Osteoblast (primary cell): ENCODE measurements around the gene FBXO2. TPM values are rescaled to one million over a fixed set of nuclear protein-coding genes. Genes with fewer than 3 reads are reported as not detected.

Source experiments
- DNase-seq: peaks from one replicate; pipeline ENCODE4 v3.0.0; 2011; ENCODE audit warnings: low spot score, mixed read lengths; ENCODE audit not compliant: insufficient read length; ENCODE audit errors: missing footprints
- H2AFZ ChIP-seq: 2 replicates; pipeline ENCODE4 v1.6.0; 2011; ENCODE audit warnings: mild to moderate bottlenecking, low read length
- H3K27ac ChIP-seq: 2 replicates; pipeline ENCODE4 v1.5.1; 2011; ENCODE audit warnings: mild to moderate bottlenecking, low read depth, low read length, moderate library complexity
- H3K27me3 ChIP-seq: 2 replicates; pipeline ENCODE4 v1.6.0; 2012; ENCODE audit warnings: mild to moderate bottlenecking, control low read depth, inconsistent platforms, low read length, moderate library complexity; ENCODE audit not compliant: insufficient read depth
- H3K36me3 ChIP-seq: 2 replicates; pipeline ENCODE4 v1.5.1; 2011; ENCODE audit warnings: mild to moderate bottlenecking, low read length, control low read depth, moderate library complexity; ENCODE audit not compliant: insufficient read depth
- H3K4me1 ChIP-seq: 2 replicates; pipeline ENCODE4 v1.5.1; 2011; ENCODE audit warnings: mild to moderate bottlenecking, low read length, control low read depth, moderate library complexity; ENCODE audit not compliant: insufficient read depth
- H3K4me2 ChIP-seq: 2 replicates; pipeline ENCODE4 v1.6.0; 2011; ENCODE audit warnings: mild to moderate bottlenecking, low read length; ENCODE audit not compliant: insufficient read depth
- H3K4me3 ChIP-seq: fragments of 200-600 bp; sonication (generic); 3 replicates; pipeline ENCODE4 v1.5.1; 2012; ENCODE audit warnings: mild to moderate bottlenecking, low read length, inconsistent platforms; ENCODE audit not compliant: insufficient read depth
- H3K79me2 ChIP-seq: 2 replicates; pipeline ENCODE4 v1.6.0; 2012; ENCODE audit warnings: mild to moderate bottlenecking, low read length, control low read depth, inconsistent platforms; ENCODE audit not compliant: insufficient read depth
- H3K9me3 ChIP-seq: 2 replicates; pipeline ENCODE4 v1.5.1; 2011; ENCODE audit warnings: low read depth, low read length, control low read depth
- H4K20me1 ChIP-seq: 2 replicates; pipeline ENCODE4 v1.6.0; 2012; ENCODE audit warnings: mild to moderate bottlenecking, low read length, control low read depth; ENCODE audit not compliant: insufficient read depth
- total RNA-seq: library from RNA; depleted of rRNA; stranded (reverse); fragments of >200 nt; gene quantifications from 2 replicates; pipeline ENCODE4 v1.2.3, GENCODE V29; 2012
- TF ChIP-seq, protein P1 (sequence below): IDR thresholded peaks from 2 replicates; pipeline ENCODE4 v1.5.1; 2011; ENCODE audit warnings: mild to moderate bottlenecking, low read depth, low read length, moderate library complexity; ENCODE audit errors: extremely low read depth

The FBXO2 gene
- total RNA-seq, 1 donor = 0.36 TPM

DNA sequence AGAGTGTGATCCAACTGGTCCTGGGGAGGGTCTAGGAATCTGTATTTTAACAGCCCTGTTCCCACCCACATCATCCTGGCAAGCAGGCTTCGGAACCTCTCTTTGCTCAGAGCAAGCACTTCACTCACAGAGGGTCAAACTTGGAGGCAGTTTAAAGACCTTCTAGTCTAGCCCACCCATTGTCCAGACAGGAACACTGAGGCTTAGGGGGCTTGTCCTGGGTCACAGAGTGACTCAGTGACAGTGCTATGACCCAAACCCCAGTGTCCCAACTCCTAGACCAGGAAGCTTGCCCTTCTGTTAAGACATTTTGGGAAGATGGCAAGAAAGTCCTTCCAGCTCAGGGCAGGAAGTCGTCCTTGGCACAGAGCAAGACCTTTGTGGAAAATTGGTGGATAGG, 36.5 kb downstream of the FBXO2 start:
- H2AFZ ChIP-seq = no peak overlapping the region
- H3K4me3 ChIP-seq = no peak overlapping the region
- H4K20me1 ChIP-seq = no peaks in the 10 kb centered on the region
- H3K27me3 ChIP-seq = peaks cover 8% of the 10 kb centered on the region
- TF ChIP-seq, protein P1, sequence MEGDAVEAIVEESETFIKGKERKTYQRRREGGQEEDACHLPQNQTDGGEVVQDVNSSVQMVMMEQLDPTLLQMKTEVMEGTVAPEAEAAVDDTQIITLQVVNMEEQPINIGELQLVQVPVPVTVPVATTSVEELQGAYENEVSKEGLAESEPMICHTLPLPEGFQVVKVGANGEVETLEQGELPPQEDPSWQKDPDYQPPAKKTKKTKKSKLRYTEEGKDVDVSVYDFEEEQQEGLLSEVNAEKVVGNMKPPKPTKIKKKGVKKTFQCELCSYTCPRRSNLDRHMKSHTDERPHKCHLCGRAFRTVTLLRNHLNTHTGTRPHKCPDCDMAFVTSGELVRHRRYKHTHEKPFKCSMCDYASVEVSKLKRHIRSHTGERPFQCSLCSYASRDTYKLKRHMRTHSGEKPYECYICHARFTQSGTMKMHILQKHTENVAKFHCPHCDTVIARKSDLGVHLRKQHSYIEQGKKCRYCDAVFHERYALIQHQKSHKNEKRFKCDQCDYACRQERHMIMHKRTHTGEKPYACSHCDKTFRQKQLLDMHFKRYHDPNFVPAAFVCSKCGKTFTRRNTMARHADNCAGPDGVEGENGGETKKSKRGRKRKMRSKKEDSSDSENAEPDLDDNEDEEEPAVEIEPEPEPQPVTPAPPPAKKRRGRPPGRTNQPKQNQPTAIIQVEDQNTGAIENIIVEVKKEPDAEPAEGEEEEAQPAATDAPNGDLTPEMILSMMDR = no peak
- no peaks in the 10 kb centered on the region for H3K4me1 ChIP-seq
- H3K4me2 ChIP-seq = no peak overlapping the region
- H3K27ac ChIP-seq = no peak overlapping the region
- no peaks in the 10 kb centered on the region for H3K36me3 ChIP-seq
- no peaks in the 10 kb centered on the region for H3K79me2 ChIP-seq
- H3K9me3 ChIP-seq = no peaks in the 10 kb centered on the region
- DNase-seq = no peak

DNA sequence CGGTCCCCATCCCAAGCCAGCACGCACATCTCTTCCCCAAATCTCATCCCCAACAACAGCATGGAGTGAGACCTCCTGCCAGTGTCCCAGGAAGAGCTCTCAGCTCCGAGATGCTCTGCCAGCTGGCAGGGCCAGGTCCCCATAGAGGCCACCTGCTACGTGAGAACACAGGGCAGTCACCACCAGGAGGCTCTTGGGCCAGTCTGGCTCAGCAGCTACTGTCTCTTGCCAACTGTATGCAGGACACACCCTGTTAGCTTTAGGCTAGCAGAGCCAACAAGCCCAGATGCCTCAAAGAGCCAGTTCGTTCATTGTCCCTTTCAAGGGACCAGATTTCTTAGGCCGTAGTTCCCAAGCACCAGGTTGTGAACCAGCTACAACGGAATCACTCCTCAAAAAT, 36.9 kb downstream of the FBXO2 start:
- Histone ChIP-seq H3K9me3 (no peaks in the 10 kb centered on the region), H4K20me1 (no peaks in the 10 kb centered on the region), H3K4me3 (no peak overlapping the region), H2AFZ (no peak overlapping the region), H3K27me3 (peaks cover 8% of the 10 kb centered on the region), H3K79me2 (no peaks in the 10 kb centered on the region), H3K27ac (no peak overlapping the region), H3K36me3 (no peaks in the 10 kb centered on the region), H3K4me1 (no peaks in the 10 kb centered on the region), H3K4me2 (no peak overlapping the region)
- peak; percentile 48 for DNase-seq
- TF ChIP-seq, protein P1 = no peak

DNA sequence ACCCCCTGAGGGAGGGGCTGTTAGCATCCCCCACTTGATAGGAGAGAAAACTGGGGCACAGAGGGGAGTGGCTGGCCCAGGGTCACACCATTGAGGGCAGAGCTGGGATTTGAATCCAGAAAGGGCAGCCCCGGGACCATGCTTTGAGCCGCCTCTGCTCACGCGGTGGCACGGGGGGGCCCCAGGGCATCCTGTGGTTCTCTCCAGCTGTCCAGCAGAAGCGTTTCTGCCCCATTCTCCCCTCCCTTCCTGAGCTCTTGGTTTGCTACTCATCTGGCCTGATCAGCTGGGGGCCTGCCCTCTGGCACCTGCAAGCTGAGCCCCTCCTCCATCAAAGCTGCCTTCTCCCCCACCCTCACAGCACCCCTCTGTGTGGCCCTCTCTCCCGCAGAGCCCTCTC, 37.5 kb downstream of the FBXO2 start:
- H3K27me3 ChIP-seq = peaks cover 8% of the 10 kb centered on the region
- no peak overlapping the region for H3K4me3 ChIP-seq
- H3K4me1 ChIP-seq = no peaks in the 10 kb centered on the region
- no peaks in the 10 kb centered on the region for H3K36me3 ChIP-seq
- no peaks in the 10 kb centered on the region for H3K79me2 ChIP-seq
- H4K20me1 ChIP-seq = no peaks in the 10 kb centered on the region
- no peak overlapping the region for H3K27ac ChIP-seq
- no peak overlapping the region for H3K4me2 ChIP-seq
- TF ChIP-seq, protein P1 = no peak
- H2AFZ ChIP-seq = no peak overlapping the region
- peak; percentile 43 for DNase-seq
- H3K9me3 ChIP-seq = no peaks in the 10 kb centered on the region

DNA sequence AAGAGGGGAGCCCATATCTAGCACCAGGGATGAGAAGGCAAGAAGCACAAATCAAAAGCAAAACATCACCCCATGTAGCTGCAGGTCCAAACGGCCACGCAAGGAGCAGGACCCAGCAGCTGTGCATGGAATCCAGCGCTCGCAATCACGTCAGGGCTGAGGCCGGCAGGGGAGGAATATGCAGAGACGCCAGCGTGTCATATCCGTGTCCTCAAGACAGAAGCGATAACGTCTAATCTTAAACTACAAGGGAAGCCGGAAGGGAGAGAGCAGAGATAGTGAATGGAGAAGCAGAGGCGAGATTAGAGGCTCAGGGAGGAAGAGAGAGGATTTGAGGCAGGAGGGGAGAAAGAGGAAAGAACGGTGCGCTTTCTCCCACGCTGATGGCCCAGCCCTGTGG, 39.1 kb downstream of the FBXO2 start:
- Histone ChIP-seq H4K20me1 (no peaks in the 10 kb centered on the region), H2AFZ (no peak overlapping the region), H3K79me2 (no peaks in the 10 kb centered on the region), H3K4me1 (no peaks in the 10 kb centered on the region), H3K4me3 (no peak overlapping the region), H3K4me2 (no peak overlapping the region), H3K27me3 (peaks cover 3% of the 10 kb centered on the region), H3K36me3 (no peaks in the 10 kb centered on the region), H3K27ac (no peak overlapping the region), H3K9me3 (no peaks in the 10 kb centered on the region)
- no peak for DNase-seq
- TF ChIP-seq, protein P1 = no peak
